Measurements from ENCODE around the gene ZNF438. TPM values are rescaled to one million over a fixed set of nuclear protein-coding genes. Genes with fewer than 3 reads are reported as not detected.
A peak's percentile ranks its signal among the peaks of the same experiment; 100 is the strongest.

Gene ZNF438
- total and polyA plus RNA-seq, 2 of the 4 experiments (the other 2 are of a cell fraction) = 1.8 to 2.9 TPM

- H3K79me1 ChIP-seq (ENCODE audit: low read depth in 1 of 2, low read length in 2 of 2) = no peaks in the 10 kb centered on the region
- peak overlapping the region; percentile 25 to 74; a peak in 3 of 4 replicates for H4K8ac ChIP-seq (ENCODE audit: low read depth in 2 of 2, low read length in 2 of 2)
- WGBS, 2 experiments (ENCODE audit: extremely low coverage in 2 of 2, insufficient read length in 1 of 2) = 83% methylated on average over 2 of the region's 4 CpGs; no CpG with 5 or more reads in 1 of the 2 experiments
- intact Hi-C loops (cut with micrococcal nuclease) (no loop called here), dilution Hi-C loops (cut with HindIII; ENCODE audit: low sequenced_read_pairs, unreplicated experiment) (no loop called here), in situ Hi-C loops (cut with MboI; ENCODE audit: low sequenced_read_pairs) (no loop called here)
- H4K5ac ChIP-seq (ENCODE audit: low read depth, low read length) = peak overlapping the region; percentile 6; the same call in 1 of the 2 replicates
- no TSS peak for BruUV-seq (replicated peaks)
- H2AK5ac ChIP-seq (ENCODE audit: low read depth, low read length) = peak overlapping the region; percentile 47; the same call in 1 of the 2 replicates
- H4K91ac ChIP-seq (ENCODE audit: insufficient read depth, low read depth, low read length) = peak overlapping the region; percentile 4; the same call in 1 of the 2 replicates
- H2BK120ac ChIP-seq (ENCODE audit: low read depth, low read length) = peak overlapping the region; percentile 79
- H3K23ac ChIP-seq (ENCODE audit: low read depth, low read length) = no peak overlapping the region
- peak overlapping the region; percentile 68; the same call in 1 of the 2 replicates for H3K4ac ChIP-seq (ENCODE audit: low read depth, low read length)
- no peak overlapping the region for H3K9ac ChIP-seq (ENCODE audit: low read depth, low read length)
- no peak overlapping the region for H2AFZ ChIP-seq (replicated peaks; ENCODE audit: low read length, poor library complexity)
- POLR2A ChIA-PET (ENCODE audit: unreplicated experiment) = interaction anchor here (0.5 to 0.6 kb wide), 2 partner anchors 266 to 556 kb away, joined by 3 to 4 read pairs; no protein-coding TSS in a partner anchor
- H2BK5ac ChIP-seq (ENCODE audit: low read depth, low read length, poor library complexity, severe bottlenecking) = peak overlapping the region; percentile 52
- peak overlapping the region; percentile 46; the same call in 1 of the 2 replicates for H3K18ac ChIP-seq (ENCODE audit: low read depth, low read length)
- H3K9me3 ChIP-seq (ENCODE audit: control insufficient read depth, insufficient read depth, low read length) = peaks cover 11% of the 10 kb centered on the region
- H3K9me1 ChIP-seq (ENCODE audit: insufficient read depth, low read length) = no peaks in the 10 kb centered on the region
- no peak overlapping the region for H3K4me3 ChIP-seq (ENCODE audit: insufficient read depth, low read depth, low read length)
- no peaks in the 10 kb centered on the region; the same call in 1 of the 2 replicates for H3K4me1 ChIP-seq (ENCODE audit: control insufficient read depth, insufficient read depth, low read length)
- peak; percentile 15 for DNase-seq
- no peak overlapping the region; the same call in 1 of the 2 replicates for H3K4me2 ChIP-seq (ENCODE audit: low read depth, low read length)
- no peak overlapping the region for H2AK9ac ChIP-seq (replicated peaks; ENCODE audit: low read depth, low read length, poor library complexity)
- no peaks in the 10 kb centered on the region for H3K27me3 ChIP-seq (ENCODE audit: control insufficient read depth, insufficient read depth, low read length)
- CTCF ChIA-PET = no interaction called here
- peak overlapping the region; percentile 53; the same call in 1 of the 2 replicates for H2BK20ac ChIP-seq (ENCODE audit: low read depth, low read length)
- H3K56ac ChIP-seq (ENCODE audit: extremely low read depth, insufficient read depth, low read length) = no peak overlapping the region
- no peaks in the 10 kb centered on the region for H4K20me1 ChIP-seq (ENCODE audit: insufficient read depth, low read length)
- H3K27ac ChIP-seq (ENCODE audit: insufficient read depth, low read length) = peak overlapping the region; percentile 49; the same call in 1 of the 2 replicates
- 0 out of 3 replicates have a peak overlapping the region, but pooled peaks have one; percentile 20 for H2BK15ac ChIP-seq (ENCODE audit: low read depth, low read length)
- TF ChIP-seq CEBPB (IDR thresholded peaks at IDR 0.05; ENCODE audit: low read depth, low read length) (no peak), FOS (IDR thresholded peaks at IDR 0.05; ENCODE audit: low read depth, low read length) (no peak), RCOR1 (IDR thresholded peaks at IDR 0.05; ENCODE audit: insufficient replicate concordance, low read length) (no peak), MAFK (IDR thresholded peaks at IDR 0.05; ENCODE audit: low read depth, low read length) (no peak), RAD21 (IDR thresholded peaks at IDR 0.05; ENCODE audit: low read length) (no peak), ELK1 (IDR thresholded peaks at IDR 0.05; ENCODE audit: borderline replicate concordance, low read depth, low read length) (no peak)
- TF ChIP-seq, protein P1, sequence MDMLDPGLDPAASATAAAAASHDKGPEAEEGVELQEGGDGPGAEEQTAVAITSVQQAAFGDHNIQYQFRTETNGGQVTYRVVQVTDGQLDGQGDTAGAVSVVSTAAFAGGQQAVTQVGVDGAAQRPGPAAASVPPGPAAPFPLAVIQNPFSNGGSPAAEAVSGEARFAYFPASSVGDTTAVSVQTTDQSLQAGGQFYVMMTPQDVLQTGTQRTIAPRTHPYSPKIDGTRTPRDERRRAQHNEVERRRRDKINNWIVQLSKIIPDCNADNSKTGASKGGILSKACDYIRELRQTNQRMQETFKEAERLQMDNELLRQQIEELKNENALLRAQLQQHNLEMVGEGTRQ (IDR thresholded peaks at IDR 0.05; ENCODE audit: low read depth, low read length) = no peak
- TF ChIP-seq, protein P2, sequence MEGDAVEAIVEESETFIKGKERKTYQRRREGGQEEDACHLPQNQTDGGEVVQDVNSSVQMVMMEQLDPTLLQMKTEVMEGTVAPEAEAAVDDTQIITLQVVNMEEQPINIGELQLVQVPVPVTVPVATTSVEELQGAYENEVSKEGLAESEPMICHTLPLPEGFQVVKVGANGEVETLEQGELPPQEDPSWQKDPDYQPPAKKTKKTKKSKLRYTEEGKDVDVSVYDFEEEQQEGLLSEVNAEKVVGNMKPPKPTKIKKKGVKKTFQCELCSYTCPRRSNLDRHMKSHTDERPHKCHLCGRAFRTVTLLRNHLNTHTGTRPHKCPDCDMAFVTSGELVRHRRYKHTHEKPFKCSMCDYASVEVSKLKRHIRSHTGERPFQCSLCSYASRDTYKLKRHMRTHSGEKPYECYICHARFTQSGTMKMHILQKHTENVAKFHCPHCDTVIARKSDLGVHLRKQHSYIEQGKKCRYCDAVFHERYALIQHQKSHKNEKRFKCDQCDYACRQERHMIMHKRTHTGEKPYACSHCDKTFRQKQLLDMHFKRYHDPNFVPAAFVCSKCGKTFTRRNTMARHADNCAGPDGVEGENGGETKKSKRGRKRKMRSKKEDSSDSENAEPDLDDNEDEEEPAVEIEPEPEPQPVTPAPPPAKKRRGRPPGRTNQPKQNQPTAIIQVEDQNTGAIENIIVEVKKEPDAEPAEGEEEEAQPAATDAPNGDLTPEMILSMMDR (conservative IDR thresholded peaks at IDR 0.05; ENCODE audit: low read depth, low read length) = no peak
- no peak for ATAC-seq (ENCODE audit: low read depth)
- no peaks in the 10 kb centered on the region for H3K36me3 ChIP-seq (ENCODE audit: control insufficient read depth, insufficient read depth, low read length)
- H3K14ac ChIP-seq (replicated peaks; ENCODE audit: low read depth, low read length) = peak overlapping the region; percentile 64; the same call in 1 of the 2 replicates
Observed at GRCh38 chr10:31051703-31052102, 20.0 kb upstream of the ZNF438 start.
